Karpas-422 (cell line): ENCODE results near the gene ZNF775. TPM values are rescaled to one million over a fixed set of nuclear protein-coding genes. Genes with fewer than 3 reads are reported as not detected.

Experiments used
- DNase-seq: peaks from one replicate; pipeline ENCODE4 v3.0.0-alpha.2; 2015
- H2AFZ ChIP-seq: fragments of 200-600 bp; sonication (generic); 2 replicates; pipeline ENCODE4 v1.6.1; 2014; ENCODE audit warnings: antibody characterized with exemption, low read length, mixed read lengths
- H3K27ac ChIP-seq: fragments of 200-600 bp; sonication (generic); 2 replicates; pipeline ENCODE4 v1.5.1; 2014; ENCODE audit warnings: mild to moderate bottlenecking, low read length, moderate library complexity
- H3K27me3 ChIP-seq: fragments of 200-600 bp; sonication (generic); 2 replicates; pipeline ENCODE4 v1.6.1; 2014; ENCODE audit warnings: low read length, mixed read lengths
- H3K36me3 ChIP-seq: fragments of 200-600 bp; sonication (generic); 2 replicates; pipeline ENCODE4 v1.6.1; 2014; ENCODE audit warnings: low read length, mixed read lengths; ENCODE audit not compliant: insufficient read depth
- H3K4me1 ChIP-seq: fragments of 200-600 bp; sonication (generic); 2 replicates; pipeline ENCODE4 v1.6.1; 2014; ENCODE audit warnings: mild to moderate bottlenecking, low read length, mixed read lengths
- H3K4me2 ChIP-seq: fragments of 200-600 bp; sonication (generic); 2 replicates; pipeline ENCODE4 v1.6.1; 2014; ENCODE audit warnings: low read length, low read depth, mild to moderate bottlenecking; ENCODE audit not compliant: poor library complexity, severe bottlenecking
- H3K4me3 ChIP-seq: fragments of 200-600 bp; sonication (generic); 2 replicates; pipeline ENCODE4 v1.5.1; 2014; ENCODE audit warnings: mild to moderate bottlenecking, antibody characterized with exemption, low read length, mixed read lengths
- H3K79me2 ChIP-seq: fragments of 200-600 bp; sonication (generic); 2 replicates; pipeline ENCODE4 v1.6.1; 2014; ENCODE audit warnings: mild to moderate bottlenecking, low read length, mixed read lengths
- H3K9ac ChIP-seq: fragments of 200-600 bp; sonication (generic); 2 replicates; pipeline ENCODE4 v1.6.0; 2014; ENCODE audit warnings: low read length
- H3K9me2 ChIP-seq: fragments of 200-600 bp; sonication (generic), shearing (Covaris generic); replicated peaks from 2 replicates; pipeline ENCODE4 v1.6.0; 2014; ENCODE audit warnings: mild to moderate bottlenecking, low read length, moderate library complexity; ENCODE audit not compliant: insufficient read depth
- H3K9me3 ChIP-seq: fragments of 300-700, 200-600 bp; sonication (generic); 2 replicates; pipeline ENCODE4 v1.6.1; 2014; ENCODE audit warnings: low read length, mixed read lengths
- H4K20me1 ChIP-seq: fragments of 200-600 bp; sonication (generic); 2 replicates; pipeline ENCODE4 v1.6.1; 2014; ENCODE audit warnings: mild to moderate bottlenecking, antibody characterized with exemption, low read length, low read depth; ENCODE audit not compliant: insufficient read depth
- total RNA-seq: library from RNA; depleted of rRNA; stranded (reverse); fragments of >200 nt; shearing (Covaris generic); gene quantifications from 2 replicates; pipeline ENCODE4 v1.2.3, GENCODE V29; 2014; ENCODE audit warnings: low replicate concordance

The ZNF775 gene
- total RNA-seq, 1 experiment from 2014 or later = 1.5 TPM

- no peaks in the 10 kb centered on the region for H3K9me3 ChIP-seq
- H3K4me3 ChIP-seq = peak overlapping the region; percentile 81
- H3K27me3 ChIP-seq = no peaks in the 10 kb centered on the region
- peak; percentile 63 for DNase-seq
- no peaks in the 10 kb centered on the region for H3K9me2 ChIP-seq
- no peaks in the 10 kb centered on the region for H3K79me2 ChIP-seq
- H3K4me2 ChIP-seq = peak overlapping the region; percentile 81
- peaks cover 10% of the 10 kb centered on the region for H3K36me3 ChIP-seq
- H3K27ac ChIP-seq = peak overlapping the region; percentile 29; the same call in 1 of the 2 replicates
- peak overlapping the region; percentile 83 for H3K9ac ChIP-seq
- H4K20me1 ChIP-seq = peaks cover 15% of the 10 kb centered on the region; the same call in 1 of the 2 replicates
- H3K4me1 ChIP-seq = peaks cover 42% of the 10 kb centered on the region
- peak overlapping the region; percentile 51; the same call in 1 of the 2 replicates for H2AFZ ChIP-seq
These were observed 846 bp upstream of the ZNF775 start for GRCh38 chr7:150378115-150378852.

- 0 out of 2 replicates have a peak, but pooled peaks cover 6% of the 10 kb centered on the region for H4K20me1 ChIP-seq
- peak overlapping the region; percentile 81 for H3K4me3 ChIP-seq
- no peaks in the 10 kb centered on the region for H3K9me3 ChIP-seq
- H3K9me2 ChIP-seq = no peaks in the 10 kb centered on the region
- H3K27ac ChIP-seq = peak overlapping the region; percentile 53; the same call in 1 of the 2 replicates
- DNase-seq = peak; percentile 62
- peak overlapping the region; percentile 81 for H3K4me2 ChIP-seq
- no peaks in the 10 kb centered on the region for H3K79me2 ChIP-seq
- peak overlapping the region; percentile 88; the same call in 1 of the 2 replicates for H2AFZ ChIP-seq
- H3K36me3 ChIP-seq = no peaks in the 10 kb centered on the region
- H3K4me1 ChIP-seq = peaks cover 42% of the 10 kb centered on the region
- H3K9ac ChIP-seq = peak overlapping the region; percentile 78
- H3K27me3 ChIP-seq = no peaks in the 10 kb centered on the region
These were observed 580 bp downstream of the ZNF775 start for GRCh38 chr7:150379441-150380379.

DNA sequence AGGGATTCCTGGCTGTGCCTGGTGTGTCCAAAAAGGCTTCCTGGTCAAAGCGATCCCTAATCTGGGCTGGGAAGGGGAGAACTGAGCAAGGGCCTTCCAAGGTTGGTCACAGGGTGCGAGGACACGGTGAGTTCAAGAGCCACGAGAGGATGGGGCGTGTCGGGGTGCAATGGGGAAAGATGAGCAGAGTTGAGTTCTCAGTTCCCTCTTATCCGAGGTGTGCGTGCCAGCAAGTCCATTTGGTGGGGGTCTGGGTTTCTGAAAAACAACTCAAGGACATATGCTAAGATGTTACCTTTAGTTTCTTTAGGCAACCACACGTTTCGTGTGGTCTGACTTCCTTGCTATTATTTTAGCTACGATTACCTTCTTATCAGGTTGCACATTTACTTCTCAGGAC is 1.3 kb downstream of the ZNF775 start:
- 0 out of 2 replicates have a peak, but pooled peaks cover 6% of the 10 kb centered on the region for H4K20me1 ChIP-seq
- no peaks in the 10 kb centered on the region for H3K9me3 ChIP-seq
- H3K36me3 ChIP-seq = no peaks in the 10 kb centered on the region
- H3K27me3 ChIP-seq = no peaks in the 10 kb centered on the region
- no peaks in the 10 kb centered on the region for H3K79me2 ChIP-seq
- no peaks in the 10 kb centered on the region for H3K9me2 ChIP-seq
- peak overlapping the region; percentile 81 for H3K4me3 ChIP-seq
- H3K27ac ChIP-seq = no peak overlapping the region
- H2AFZ ChIP-seq = no peak overlapping the region
- peak overlapping the region; percentile 81 for H3K4me2 ChIP-seq
- H3K4me1 ChIP-seq = peaks cover 42% of the 10 kb centered on the region
- no peak for DNase-seq
- H3K9ac ChIP-seq = peak overlapping the region; percentile 78

DNA sequence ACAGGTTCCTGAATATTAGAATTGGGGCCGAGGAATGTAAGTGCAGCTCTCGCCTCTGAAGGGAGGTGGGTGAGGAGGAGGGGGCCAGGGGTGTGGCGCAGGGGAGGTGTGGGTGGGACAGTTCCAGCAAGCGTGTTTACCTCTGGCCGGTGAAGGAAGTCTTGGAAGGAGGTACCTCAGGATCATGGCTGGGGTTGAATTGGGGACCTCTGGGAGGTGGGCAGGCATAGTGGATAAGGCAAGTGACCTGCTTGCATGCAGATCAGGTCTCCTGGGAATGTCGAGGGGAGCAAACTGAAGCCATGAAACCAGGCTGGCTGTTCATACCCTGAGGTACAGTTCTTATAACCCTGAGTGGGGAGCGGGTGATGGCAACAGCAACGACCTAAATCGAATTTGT is 2.0 kb downstream of the ZNF775 start:
- no peak overlapping the region for H2AFZ ChIP-seq
- no peak overlapping the region for H3K27ac ChIP-seq
- H3K79me2 ChIP-seq = no peaks in the 10 kb centered on the region
- no peak overlapping the region for H3K4me2 ChIP-seq
- H3K9ac ChIP-seq = 0 out of 2 replicates have a peak overlapping the region, but pooled peaks have one; percentile 78
- H4K20me1 ChIP-seq = 0 out of 2 replicates have a peak, but pooled peaks cover 6% of the 10 kb centered on the region
- no peaks in the 10 kb centered on the region for H3K27me3 ChIP-seq
- peaks cover 42% of the 10 kb centered on the region for H3K4me1 ChIP-seq
- no peak for DNase-seq
- no peaks in the 10 kb centered on the region for H3K36me3 ChIP-seq
- no peaks in the 10 kb centered on the region for H3K9me2 ChIP-seq
- H3K4me3 ChIP-seq = no peak overlapping the region
- H3K9me3 ChIP-seq = no peaks in the 10 kb centered on the region

DNA sequence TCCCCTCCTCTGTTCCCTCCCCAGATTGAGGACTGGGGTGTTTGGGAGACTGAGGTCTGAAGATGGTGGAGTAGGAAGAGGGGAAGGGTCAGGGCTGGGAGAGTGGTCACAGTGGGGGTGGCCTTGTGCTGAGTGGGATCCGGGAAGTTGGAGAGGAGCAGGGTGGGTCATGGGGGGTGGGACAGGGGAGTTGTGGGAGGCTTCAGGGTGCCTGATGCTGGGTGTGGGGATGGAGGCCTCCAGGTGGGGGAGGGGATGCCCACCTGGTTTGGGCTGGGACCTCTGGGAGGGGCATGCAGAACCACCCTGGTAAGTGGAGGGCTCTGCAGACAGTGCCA is 2.6 kb downstream of the ZNF775 start:
- no peak for DNase-seq
- no peaks in the 10 kb centered on the region for H3K9me2 ChIP-seq
- no peaks in the 10 kb centered on the region for H3K79me2 ChIP-seq
- no peaks in the 10 kb centered on the region for H3K36me3 ChIP-seq
- peaks cover 42% of the 10 kb centered on the region for H3K4me1 ChIP-seq
- H3K27ac ChIP-seq = no peak overlapping the region
- no peaks in the 10 kb centered on the region for H3K9me3 ChIP-seq
- 0 out of 2 replicates have a peak, but pooled peaks cover 6% of the 10 kb centered on the region for H4K20me1 ChIP-seq
- H3K9ac ChIP-seq = no peak overlapping the region
- H2AFZ ChIP-seq = no peak overlapping the region
- H3K4me3 ChIP-seq = no peak overlapping the region
- H3K4me2 ChIP-seq = no peak overlapping the region
- no peaks in the 10 kb centered on the region for H3K27me3 ChIP-seq

- Histone ChIP-seq H3K9ac (peak overlapping the region; percentile 30; the same call in 1 of the 2 replicates), H3K79me2 (no peaks in the 10 kb centered on the region), H3K27ac (no peak overlapping the region), H2AFZ (no peak overlapping the region), H3K4me2 (peak overlapping the region; percentile 23), H3K9me2 (no peaks in the 10 kb centered on the region), H3K27me3 (no peaks in the 10 kb centered on the region), H3K4me3 (no peak overlapping the region), H3K9me3 (no peaks in the 10 kb centered on the region), H3K36me3 (no peaks in the 10 kb centered on the region), H3K4me1 (peaks cover 42% of the 10 kb centered on the region), H4K20me1 (0 out of 2 replicates have a peak, but pooled peaks cover 6% of the 10 kb centered on the region)
- DNase-seq = no peak
These were observed 3.2 kb downstream of the ZNF775 start for GRCh38 chr7:150382123-150382843.

DNA sequence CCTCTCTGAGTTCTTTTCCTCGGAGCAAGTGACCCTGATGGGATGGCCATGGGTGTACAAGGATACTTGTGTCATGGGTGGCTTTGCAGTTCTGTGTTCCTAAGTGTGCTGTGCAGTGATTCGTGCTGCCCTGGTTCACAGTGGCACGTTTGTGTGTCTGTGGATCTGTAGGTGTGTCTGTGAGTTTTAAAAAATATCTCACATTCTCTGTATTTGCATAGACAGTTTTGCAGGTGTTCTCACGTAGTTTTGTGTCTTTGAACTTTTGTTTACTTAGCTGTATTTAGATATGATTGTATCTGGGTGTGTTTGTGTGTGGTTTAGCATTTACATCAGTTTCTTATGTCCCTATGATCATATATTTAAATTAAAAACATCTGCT is 3.7 kb downstream of the ZNF775 start:
- Histone ChIP-seq H3K4me2 (peak overlapping the region; percentile 23), H4K20me1 (0 out of 2 replicates have a peak, but pooled peaks cover 6% of the 10 kb centered on the region), H3K4me3 (no peak overlapping the region), H3K9me2 (no peaks in the 10 kb centered on the region), H3K4me1 (peaks cover 36% of the 10 kb centered on the region), H3K79me2 (no peaks in the 10 kb centered on the region), H3K9me3 (no peaks in the 10 kb centered on the region), H3K36me3 (no peaks in the 10 kb centered on the region), H2AFZ (no peak overlapping the region), H3K27ac (no peak overlapping the region), H3K27me3 (no peaks in the 10 kb centered on the region), H3K9ac (peak overlapping the region; percentile 30; the same call in 1 of the 2 replicates)
- DNase-seq = no peak
